Gastrocnemius medialis (tissue), 4 donors: ENCODE results near the gene C14orf180. TPM values are rescaled to one million over a fixed set of nuclear protein-coding genes. Genes with fewer than 3 reads are reported as not detected.

Experiments
- ATAC-seq, 2 donors: fragments of 150-250 bp; one replicate each; pipeline ENCODE4 v1.9.1; 2016
- DNase-seq, 2 donors: peaks; one replicate each; pipeline ENCODE4 v3.0.0-alpha.2; 2019
- H3K27ac ChIP-seq, 4 donors: fragments of 200-600 bp; sonication (generic); 1 replicate in 1 of 4; 2 replicates in 3 of 4; pipeline ENCODE4 v1.5.1; 2016 to 2018; ENCODE audit warnings: mild to moderate bottlenecking in 2 of 4, moderate library complexity in 1 of 4
- H3K27me3 ChIP-seq, 3 donors: fragments of 200-600 bp; sonication (generic) in 2 of 3; 1 replicate in 1 of 3; 2 replicates in 2 of 3; pipeline versions ENCODE4 v1.5.1 to v1.6.0; 2016 to 2019; ENCODE audit warnings: mild to moderate bottlenecking in 1 of 3, moderate library complexity in 1 of 3
- H3K36me3 ChIP-seq, 2 donors: fragments of 200-600 bp; sonication (generic) in 1 of 2; one replicate each; pipeline ENCODE4 v1.5.1; 2017 to 2018
- H3K4me1 ChIP-seq, 2 donors: fragments of 200-600 bp; sonication (generic) in 1 of 2; one replicate each; pipeline ENCODE4 v1.5.1; 2016 to 2017; ENCODE audit warnings: mild to moderate bottlenecking in 2 of 2
- H3K4me3 ChIP-seq, 4 donors: fragments of 200-600 bp; sonication (generic) in 3 of 4; 1 replicate in 1 of 4; 2 replicates in 3 of 4; pipeline ENCODE4 v1.5.1; 2016 to 2019; ENCODE audit warnings: mild to moderate bottlenecking in 2 of 4
- H3K9me3 ChIP-seq, 3 donors: fragments of 200-600 bp; sonication (generic) in 2 of 3; 1 replicate in 1 of 3; 2 replicates in 2 of 3; pipeline ENCODE4 v1.5.1; 2016 to 2019
- CTCF ChIP-seq, 5 experiments: fragments of 450-650 bp in 3 of 5; fragments of 200-600 bp in 2 of 5; sonication (generic) in 2 of 5; IDR thresholded peaks in 4 of 5; conservative IDR thresholded peaks in 1 of 5; 1 replicate in 4 of 5; 2 replicates in 1 of 5; pipeline ENCODE4 v1.5.1; 2016 to 2019; ENCODE audit warnings: antibody characterized with exemption in 5 of 5, mild to moderate bottlenecking in 3 of 5, moderate library complexity in 3 of 5
- POLR2A ChIP-seq, 2 donors: fragments of 450-650 bp; IDR thresholded peaks; one replicate each; pipeline ENCODE4 v1.6.1; 2017; ENCODE audit warnings: antibody characterized with exemption in 2 of 2, mild to moderate bottlenecking in 2 of 2, moderate library complexity in 2 of 2
- in situ Hi-C, 4 donors: fragments of 200-750 bp; cut with MboI; loops; one replicate each; pipeline versions ENCODE4 v1.15.0 to v1.8.0; 2017; ENCODE audit warnings: low sequenced_read_pairs in 4 of 4
- intact Hi-C: fragments of 100-400 bp; cut with DNase I; formaldehyde crosslinking; loops from one replicate; pipeline ENCODE4 v1.15.1; 2023; ENCODE audit warnings: low total_unique reads
- total RNA-seq, 4 donors: library from RNA; depleted of rRNA; stranded (reverse); fragments of >200 nt; gene quantifications; one replicate each; pipeline versions ENCODE4 v1.1.0 to v1.2.3, GENCODE V29; 2016

Gene C14orf180
- total RNA-seq, 4 donors from 2014 or later: 0.16 to 1.5 (median 0.25) TPM

GRCh38 chr14:104542871-104543830 is 36.4 kb upstream of the C14orf180 start:
- Histone ChIP-seq H3K27ac (no peak overlapping the region), H3K36me3 (no peaks in the 10 kb centered on the region), H3K4me1 (no peaks in the 10 kb centered on the region), H3K9me3 (no peaks in the 10 kb centered on the region), H3K27me3 (peaks cover 26 to 37% (median 27%) of the 10 kb centered on the region in 3 donors), H3K4me3 (no peak overlapping the region)
- DNase-seq: no peak
- TF ChIP-seq POLR2A (IDR thresholded peaks at IDR 0.05) (no peak), CTCF (IDR thresholded peaks at IDR 0.05 in 4 of 5, conservative IDR thresholded peaks at IDR 0.05 in 1 of 5) (no peak)
- ATAC-seq: no peak
- intact Hi-C loops (no loop called here), in situ Hi-C loops (no loop called here)

- Histone ChIP-seq H3K36me3 (no peaks in the 10 kb centered on the region), H3K27ac (no peak overlapping the region), H3K27me3 (peaks cover 26 to 39% (median 27%) of the 10 kb centered on the region in 3 donors), H3K9me3 (no peaks in the 10 kb centered on the region), H3K4me3 (no peak overlapping the region), H3K4me1 (no peaks in the 10 kb centered on the region)
- TF ChIP-seq POLR2A (IDR thresholded peaks at IDR 0.05) (no peak), CTCF (IDR thresholded peaks at IDR 0.05 in 4 of 5, conservative IDR thresholded peaks at IDR 0.05 in 1 of 5) (no peak)
- DNase-seq: no peak
- intact Hi-C loops: no loop called here
- ATAC-seq: no peak
- in situ Hi-C loops: no loop called here
Measured at GRCh38 chr14:104544362-104544961, 35.1 kb upstream of the C14orf180 start.

GRCh38 chr14:104545151-104545941 is 34.2 kb upstream of the C14orf180 start:
- no peak overlapping the region for H3K4me3 ChIP-seq
- DNase-seq (no peak), ATAC-seq (no peak)
- H3K36me3 ChIP-seq: no peaks in the 10 kb centered on the region
- no peaks in the 10 kb centered on the region for H3K9me3 ChIP-seq
- H3K27me3 ChIP-seq: peaks cover 26 to 39% (median 27%) of the 10 kb centered on the region in 3 donors
- no peak for TF ChIP-seq POLR2A (IDR thresholded peaks at IDR 0.05)
- TF ChIP-seq CTCF (IDR thresholded peaks at IDR 0.05 in 4 of 5, conservative IDR thresholded peaks at IDR 0.05 in 1 of 5): no peak
- in situ Hi-C loops: no loop called here
- no peaks in the 10 kb centered on the region for H3K4me1 ChIP-seq
- H3K27ac ChIP-seq: no peak overlapping the region
- intact Hi-C loops: no loop called here

DNA sequence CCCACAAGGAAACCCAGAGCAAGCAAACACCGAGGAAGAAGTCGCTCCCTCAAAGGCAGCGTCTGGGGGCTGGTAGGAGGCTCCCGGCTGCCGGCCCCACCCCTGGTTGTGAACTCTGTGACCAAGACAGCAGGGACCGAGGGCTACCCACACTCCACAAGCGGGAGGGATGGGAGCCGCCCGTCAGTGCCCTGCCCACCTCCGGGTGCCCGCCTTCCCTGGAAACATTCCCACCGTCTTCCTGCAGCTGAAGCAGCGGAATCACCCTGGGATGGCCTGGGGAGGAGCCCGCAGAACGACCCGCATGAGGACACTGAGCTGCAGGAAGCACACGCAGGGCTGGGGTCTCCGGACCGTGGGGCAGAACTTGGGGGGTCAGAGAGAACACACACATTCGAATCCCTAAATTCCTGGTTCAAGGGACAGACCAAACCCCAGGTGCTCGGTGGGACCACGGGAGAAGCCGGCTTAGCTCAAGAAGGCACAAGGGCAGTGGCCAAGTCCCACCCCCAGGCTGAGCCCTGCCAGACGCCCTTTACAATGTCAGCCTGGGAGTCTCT is 33.5 kb upstream of the C14orf180 start:
- peak in 1 of 2 donors; percentile 18 for ATAC-seq
- Histone ChIP-seq H3K4me1 (no peaks in the 10 kb centered on the region), H3K36me3 (no peaks in the 10 kb centered on the region), H3K27ac (no peak overlapping the region), H3K27me3 (peaks cover 26 to 39% (median 27%) of the 10 kb centered on the region in 3 donors), H3K4me3 (no peak overlapping the region), H3K9me3 (no peaks in the 10 kb centered on the region)
- TF ChIP-seq POLR2A (IDR thresholded peaks at IDR 0.05): no peak
- TF ChIP-seq CTCF (IDR thresholded peaks at IDR 0.05 in 4 of 5, conservative IDR thresholded peaks at IDR 0.05 in 1 of 5): no peak
- in situ Hi-C loops (no loop called here), intact Hi-C loops (no loop called here)
- no peak for DNase-seq
